GM12878 (cell line): ENCODE results near the gene DPH6. TPM values are rescaled to one million over a fixed set of nuclear protein-coding genes. Genes with fewer than 3 reads are reported as not detected.

ENCODE experiments used
- BHLHE40 ChIP-seq, 2 experiments: fragments of 450-650 bp in 1 of 2; IDR thresholded peaks; 2 replicates each; pipeline ENCODE4 v1.6.1; 2011 to 2017; ENCODE audit warnings: low read depth in 2 of 2, borderline replicate concordance in 1 of 2, improper control_type of control experiment in 1 of 2, low read length in 1 of 2, mild to moderate bottlenecking in 1 of 2
- CBX5 ChIP-seq: sonication (generic); IDR thresholded peaks from 2 replicates; pipeline ENCODE4 v1.6.1; 2016; ENCODE audit warnings: low read depth, moderate library complexity, mild to moderate bottlenecking, inconsistent platforms
- CEBPB ChIP-seq, 2 experiments: fragments of 150-350 bp in 1 of 2; IDR thresholded peaks; 2 replicates each; pipeline ENCODE4 v1.6.1; 2012 to 2014; ENCODE audit warnings: low read depth in 2 of 2, low read length in 2 of 2, borderline replicate concordance in 1 of 2, inconsistent platforms in 1 of 2
- CHD2 ChIP-seq: IDR thresholded peaks from 2 replicates; pipeline ENCODE4 v1.6.1; 2011; ENCODE audit warnings: low read depth, low read length, improper control_type of control experiment, borderline replicate concordance
- EED ChIP-seq: sonication (generic); IDR thresholded peaks from 2 replicates; pipeline ENCODE4 v1.6.1; 2016; ENCODE audit warnings: antibody characterized with exemption, low read depth
- EP300 ChIP-seq, 2 experiments: fragments of 150-350 bp in 1 of 2; IDR thresholded peaks; 2 replicates each; pipeline ENCODE4 v1.6.1; 2011 to 2012; ENCODE audit warnings: low read depth in 2 of 2, low read length in 2 of 2, borderline replicate concordance in 1 of 2, improper control_type of control experiment in 1 of 2, inconsistent platforms in 1 of 2; ENCODE audit not compliant: control insufficient read depth in 1 of 2
- FOXK2 ChIP-seq: fragments of 450-650 bp; IDR thresholded peaks from 2 replicates; pipeline ENCODE4 v1.6.1; 2017; ENCODE audit warnings: mild to moderate bottlenecking, moderate library complexity
- HCFC1 ChIP-seq: fragments of 150-350 bp; IDR thresholded peaks from 2 replicates; pipeline ENCODE4 v1.6.1; 2014; ENCODE audit warnings: low read length
- HDAC6 ChIP-seq: fragments of 200-600 bp; sonication (generic); IDR thresholded peaks from one replicate; pipeline ENCODE4 v1.8.0; 2017; ENCODE audit warnings: antibody characterized with exemption; ENCODE audit not compliant: unreplicated experiment
- IKZF2 ChIP-seq, 2 experiments: fragments of 450-650 bp; IDR thresholded peaks; 2 replicates each; pipeline ENCODE4 v1.6.1; 2017; ENCODE audit warnings: mild to moderate bottlenecking in 2 of 2, moderate library complexity in 2 of 2
- KAT2A ChIP-seq: conservative IDR thresholded peaks from 2 replicates; pipeline ENCODE4 v1.6.1; 2011; ENCODE audit warnings: low read depth, low read length; ENCODE audit not compliant: control insufficient read depth
- KLF5 ChIP-seq: fragments of 450-650 bp; IDR thresholded peaks from 2 replicates; pipeline ENCODE4 v1.6.1; 2014; ENCODE audit warnings: mild to moderate bottlenecking; ENCODE audit not compliant: partially characterized antibody
- MXI1 ChIP-seq: fragments of 150-350 bp; IDR thresholded peaks from 2 replicates; pipeline ENCODE4 v1.6.1; 2011; ENCODE audit warnings: low read depth, mild to moderate bottlenecking, inconsistent platforms, low read length, improper control_type of control experiment
- MYC ChIP-seq: IDR thresholded peaks from 2 replicates; pipeline ENCODE4 v1.6.1; 2011; ENCODE audit warnings: mild to moderate bottlenecking, low read length, moderate library complexity, inconsistent platforms; ENCODE audit not compliant: insufficient read depth, insufficient replicate concordance, insufficient read length, severe bottlenecking
- NR2C1 ChIP-seq: fragments of 450-650 bp; IDR thresholded peaks from 2 replicates; pipeline ENCODE4 v1.6.1; 2017; ENCODE audit warnings: antibody characterized with exemption, mild to moderate bottlenecking, moderate library complexity
- PKNOX1 ChIP-seq: fragments of 450-650 bp; IDR thresholded peaks from 2 replicates; pipeline ENCODE4 v1.6.1; 2016; ENCODE audit warnings: mild to moderate bottlenecking
- SPI1 ChIP-seq: IDR thresholded peaks from 2 replicates; pipeline ENCODE4 v1.6.1; 2011; ENCODE audit warnings: low read depth, mild to moderate bottlenecking, low read length, moderate library complexity, borderline replicate concordance; ENCODE audit not compliant: insufficient read depth
- STAT1 ChIP-seq: fragments of 450-650 bp; conservative IDR thresholded peaks from 2 replicates; pipeline ENCODE4 v1.6.1; 2014; ENCODE audit warnings: antibody characterized with exemption, mild to moderate bottlenecking
- TAF1 ChIP-seq: IDR thresholded peaks from 2 replicates; pipeline ENCODE4 v1.6.1; 2011; ENCODE audit warnings: mild to moderate bottlenecking, low read depth, low read length, borderline replicate concordance
- TCF7 ChIP-seq: IDR thresholded peaks from 2 replicates; pipeline ENCODE4 v1.6.1; 2014; ENCODE audit warnings: antibody characterized with exemption, borderline replicate concordance
- ZNF24 ChIP-seq: fragments of 450-650 bp; IDR thresholded peaks from 2 replicates; pipeline ENCODE4 v1.6.1; 2017; ENCODE audit warnings: antibody characterized with exemption, mild to moderate bottlenecking
- polyA plus RNA-seq, 11 experiments: library from polyadenylated mRNA; depleted of rRNA in 4 of 11; unstranded in 6 of 11; stranded (reverse) in 5 of 11; fragments of >200 nt; fragmentation: Nextera tagmentation in 4 of 11; fragmentation: Illumina TruSeq in 1 of 11; extraction: Ambion mirVana in 4 of 11; extraction: Trizol in 1 of 11; gene quantifications; 1 replicate in 1 of 11; 2 replicates in 10 of 11; pipeline versions ENCODE4 v1.2.1 to v1.2.3, GENCODE V29; 2011 to 2016; ENCODE audit warnings: inconsistent platforms in 2 of 11, missing spikeins in 2 of 11, low read depth in 1 of 11
- total RNA-seq, 4 experiments: library from RNA; depleted of rRNA in 3 of 4; stranded (reverse); fragments of >200 nt in 3 of 4; fragmentation: Illumina TruSeq in 1 of 4; extraction: Trizol in 1 of 4; gene quantifications; 2 replicates each; pipeline versions ENCODE4 v1.2.1 to v1.2.3, GENCODE V29; 2013 to 2021
- TF ChIP-seq, protein P1 (sequence below): IDR thresholded peaks from 2 replicates; pipeline ENCODE4 v1.6.1; 2011; ENCODE audit warnings: low read depth, mild to moderate bottlenecking, low read length, moderate library complexity, borderline replicate concordance; ENCODE audit errors: extremely low read depth
- TF ChIP-seq, protein P2 (sequence below): fragments of 450-650 bp; IDR thresholded peaks from 2 replicates; pipeline ENCODE4 v1.6.1; 2014; ENCODE audit warnings: mild to moderate bottlenecking
- TF ChIP-seq, protein P3 (sequence below): IDR thresholded peaks from 2 replicates; pipeline ENCODE4 v1.6.1; 2011; ENCODE audit warnings: mild to moderate bottlenecking, low read depth, low read length, moderate library complexity; ENCODE audit not compliant: insufficient replicate concordance
- TF ChIP-seq, protein P4 (sequence below): IDR thresholded peaks from 2 replicates; pipeline ENCODE4 v1.6.1; 2012; ENCODE audit warnings: low read depth, low read length, improper control_type of control experiment

Gene DPH6
- total and polyA plus RNA-seq, 10 of the 15 experiments (the other 5 are each of a cell fraction or from before 2014, with no cell fraction given), result 9.0 to 68.5 (median 17.1) TPM

GRCh38 chr15:35545824-35546510, at the start of gene DPH6 (continued):
- TF ChIP-seq, protein P1, sequence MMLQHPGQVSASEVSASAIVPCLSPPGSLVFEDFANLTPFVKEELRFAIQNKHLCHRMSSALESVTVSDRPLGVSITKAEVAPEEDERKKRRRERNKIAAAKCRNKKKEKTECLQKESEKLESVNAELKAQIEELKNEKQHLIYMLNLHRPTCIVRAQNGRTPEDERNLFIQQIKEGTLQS, result no peak
- no peak; a peak in 1 of 4 replicates for TF ChIP-seq EP300 (IDR thresholded peaks at IDR 0.05; ENCODE audit: borderline replicate concordance in 1 of 2, control insufficient read depth in 1 of 2, low read depth in 2 of 2, low read length in 2 of 2)
- no peak for TF ChIP-seq HDAC6
- TF ChIP-seq KAT2A, result no peak
- TF ChIP-seq BHLHE40 (IDR thresholded peaks at IDR 0.05; ENCODE audit: borderline replicate concordance in 1 of 2, low read depth in 2 of 2, low read length in 1 of 2), result peak; percentile 91 to 98
- TF ChIP-seq NR2C1, result peak; percentile 69
- TF ChIP-seq EED, result peak; percentile 9; the same call in 1 of the 2 replicates
- 0 out of 2 replicates have a peak, but pooled peaks have one; percentile 28 for TF ChIP-seq CBX5
- TF ChIP-seq CHD2, result no peak
- TF ChIP-seq ZNF24, result no peak
- TF ChIP-seq SPI1, result no peak
- TF ChIP-seq, protein P2, sequence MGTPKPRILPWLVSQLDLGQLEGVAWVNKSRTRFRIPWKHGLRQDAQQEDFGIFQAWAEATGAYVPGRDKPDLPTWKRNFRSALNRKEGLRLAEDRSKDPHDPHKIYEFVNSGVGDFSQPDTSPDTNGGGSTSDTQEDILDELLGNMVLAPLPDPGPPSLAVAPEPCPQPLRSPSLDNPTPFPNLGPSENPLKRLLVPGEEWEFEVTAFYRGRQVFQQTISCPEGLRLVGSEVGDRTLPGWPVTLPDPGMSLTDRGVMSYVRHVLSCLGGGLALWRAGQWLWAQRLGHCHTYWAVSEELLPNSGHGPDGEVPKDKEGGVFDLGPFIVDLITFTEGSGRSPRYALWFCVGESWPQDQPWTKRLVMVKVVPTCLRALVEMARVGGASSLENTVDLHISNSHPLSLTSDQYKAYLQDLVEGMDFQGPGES, result 0 out of 2 replicates have a peak, but pooled peaks have one; percentile 43
- peak; percentile 79 for TF ChIP-seq MXI1
- TF ChIP-seq, protein P3, sequence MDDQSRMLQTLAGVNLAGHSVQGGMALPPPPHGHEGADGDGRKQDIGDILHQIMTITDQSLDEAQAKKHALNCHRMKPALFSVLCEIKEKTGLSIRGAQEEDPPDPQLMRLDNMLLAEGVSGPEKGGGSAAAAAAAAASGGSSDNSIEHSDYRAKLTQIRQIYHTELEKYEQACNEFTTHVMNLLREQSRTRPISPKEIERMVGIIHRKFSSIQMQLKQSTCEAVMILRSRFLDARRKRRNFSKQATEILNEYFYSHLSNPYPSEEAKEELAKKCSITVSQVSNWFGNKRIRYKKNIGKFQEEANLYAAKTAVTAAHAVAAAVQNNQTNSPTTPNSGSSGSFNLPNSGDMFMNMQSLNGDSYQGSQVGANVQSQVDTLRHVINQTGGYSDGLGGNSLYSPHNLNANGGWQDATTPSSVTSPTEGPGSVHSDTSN, result no peak
- no peak; a peak in 1 of 4 replicates for TF ChIP-seq IKZF2 (IDR thresholded peaks at IDR 0.05)
- no peak for TF ChIP-seq CEBPB (IDR thresholded peaks at IDR 0.05; ENCODE audit: borderline replicate concordance in 1 of 2, low read depth in 2 of 2, low read length in 2 of 2)
- no peak for TF ChIP-seq PKNOX1
- peak; percentile 78 for TF ChIP-seq HCFC1
- peak; percentile 68; the same call in 1 of the 2 replicates for TF ChIP-seq TAF1
- peak; percentile 80 for TF ChIP-seq KLF5
- TF ChIP-seq TCF7, result no peak
- TF ChIP-seq, protein P4, sequence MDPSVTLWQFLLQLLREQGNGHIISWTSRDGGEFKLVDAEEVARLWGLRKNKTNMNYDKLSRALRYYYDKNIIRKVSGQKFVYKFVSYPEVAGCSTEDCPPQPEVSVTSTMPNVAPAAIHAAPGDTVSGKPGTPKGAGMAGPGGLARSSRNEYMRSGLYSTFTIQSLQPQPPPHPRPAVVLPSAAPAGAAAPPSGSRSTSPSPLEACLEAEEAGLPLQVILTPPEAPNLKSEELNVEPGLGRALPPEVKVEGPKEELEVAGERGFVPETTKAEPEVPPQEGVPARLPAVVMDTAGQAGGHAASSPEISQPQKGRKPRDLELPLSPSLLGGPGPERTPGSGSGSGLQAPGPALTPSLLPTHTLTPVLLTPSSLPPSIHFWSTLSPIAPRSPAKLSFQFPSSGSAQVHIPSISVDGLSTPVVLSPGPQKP, result no peak
- peak; percentile 82 for TF ChIP-seq STAT1
- no peak for TF ChIP-seq FOXK2
- TF ChIP-seq MYC, result peak; percentile 90
